Gastroesophageal sphincter (tissue), 4 donors: ENCODE results near the gene ARAP3. TPM values are rescaled to one million over a fixed set of nuclear protein-coding genes. Genes with fewer than 3 reads are reported as not detected.
A peak's percentile ranks its signal among the peaks of the same experiment; 100 is the strongest.

Experiments used
- ATAC-seq: fragments of 150-250 bp; one replicate; pipeline ENCODE4 v1.9.1; 2016; ENCODE audit warnings: mild to moderate bottlenecking, moderate library complexity
- H3K27ac ChIP-seq, 4 donors: fragments of 200-600 bp; sonication (generic) in 3 of 4; 1 replicate in 3 of 4; 2 replicates in 1 of 4; pipeline ENCODE4 v1.5.1; 2016 to 2019
- H3K27me3 ChIP-seq: fragments of 200-600 bp; sonication (generic); one replicate; pipeline ENCODE4 v1.5.1; 2019
- H3K36me3 ChIP-seq, 2 donors: fragments of 200-600 bp; sonication (generic); one replicate each; pipeline ENCODE4 v1.5.1; 2019; ENCODE audit warnings: control low read depth in 1 of 2
- H3K4me1 ChIP-seq, 3 donors: fragments of 200-600 bp; sonication (generic); 1 replicate in 2 of 3; 2 replicates in 1 of 3; pipeline ENCODE4 v1.5.1; 2016 to 2019; ENCODE audit warnings: control low read depth in 2 of 3
- H3K4me3 ChIP-seq, 2 donors: fragments of 200-600 bp; sonication (generic); one replicate each; pipeline ENCODE4 v1.5.1; 2019; ENCODE audit warnings: mild to moderate bottlenecking in 1 of 2, moderate library complexity in 1 of 2
- H3K9me3 ChIP-seq, 3 donors: fragments of 200-600 bp; sonication (generic); one replicate each; pipeline ENCODE4 v1.5.1; 2017 to 2019; ENCODE audit warnings: control low read depth in 2 of 3
- CTCF ChIP-seq, 4 experiments: fragments of 200-600 bp in 2 of 4; fragments of 450-650 bp in 2 of 4; sonication (generic) in 1 of 4; IDR thresholded peaks; one replicate each; pipeline ENCODE4 v1.5.1; 2017 to 2019; ENCODE audit warnings: antibody characterized with exemption in 4 of 4, mild to moderate bottlenecking in 2 of 4, moderate library complexity in 2 of 4
- EP300 ChIP-seq: sonication (generic); formaldehyde crosslinking; IDR thresholded peaks from one replicate; pipeline ENCODE4 v1.6.1; 2017; ENCODE audit warnings: antibody characterized with exemption, mild to moderate bottlenecking
- POLR2A ChIP-seq, 2 donors: fragments of 450-650 bp; IDR thresholded peaks; one replicate each; pipeline ENCODE4 v1.6.1; 2017; ENCODE audit warnings: antibody characterized with exemption in 2 of 2, mild to moderate bottlenecking in 2 of 2, moderate library complexity in 1 of 2
- POLR2AphosphoS5 ChIP-seq: sonication (generic); formaldehyde crosslinking; IDR thresholded peaks from one replicate; pipeline ENCODE4 v1.6.1; 2017; ENCODE audit warnings: antibody characterized with exemption
- WGBS, 2 donors: methylation state at CpG; one replicate each; pipeline ENCODE4 v1.1.5; 2018; ENCODE audit warnings: low coverage in 1 of 2; 5-methylcytosine and 5-hydroxymethylcytosine counted together
- total RNA-seq, 4 donors: library from RNA; depleted of rRNA; stranded (reverse); fragments of >200 nt; gene quantifications; one replicate each; pipeline ENCODE4 v1.1.0, GENCODE V29; 2016

Gene ARAP3
- total RNA-seq, 4 donors from 2014 or later: 5.3 to 7.2 (median 6.2) TPM

GRCh38 chr5:141651728-141652105 lies 30.3 kb downstream of the ARAP3 start:
- 38 to 39% methylated on average over 2 to 5 of the region's 9 CpGs for WGBS, 2 donors
- no peaks in the 10 kb centered on the region for H3K9me3 ChIP-seq
- peak overlapping the region in 3 of 4 donors; percentile 63 to 71 (median 69) for H3K27ac ChIP-seq
- TF ChIP-seq POLR2AphosphoS5 (no peak), CTCF (IDR thresholded peaks at IDR 0.05) (no peak), POLR2A (IDR thresholded peaks at IDR 0.05) (no peak), EP300 (no peak)
- no peaks in the 10 kb centered on the region for H3K27me3 ChIP-seq
- ATAC-seq: peak; percentile 5
- H3K4me3 ChIP-seq: peak overlapping the region; percentile 57 to 76
- H3K36me3 ChIP-seq: peaks cover 0 to 40% of the 10 kb centered on the region in 2 donors
- peaks cover 0 to 23% (median 10%) of the 10 kb centered on the region in 3 donors for H3K4me1 ChIP-seq

GRCh38 chr5:141650851-141651727 lies 30.9 kb downstream of the ARAP3 start, which contains the start of gene FCHSD1:
Gene FCHSD1 (minus strand): TSS chr5:141651418. CDS start chr5:141651368, 50 bp downstream.
- WGBS, 2 donors: 0 to 8% methylated on average over 5 to 21 of the region's 50 CpGs
- H3K4me3 ChIP-seq: peak within 1 kb of the TSS; percentile 57 to 76
- H3K4me1 ChIP-seq: peaks cover 0 to 23% (median 10%) of the 10 kb centered on the region in 3 donors
- peak; percentile 96 for ATAC-seq
- H3K27me3 ChIP-seq: no peaks in the 10 kb centered on the region
- TF ChIP-seq POLR2A (IDR thresholded peaks at IDR 0.05): peak in 1 of 2 donors; percentile 31
- no peak for TF ChIP-seq EP300
- TF ChIP-seq POLR2AphosphoS5: peak; percentile 3
- TF ChIP-seq CTCF (IDR thresholded peaks at IDR 0.05): peak in 1 of 4 experiments; percentile 34
- peaks cover 0 to 41% of the 10 kb centered on the region in 2 donors for H3K36me3 ChIP-seq
- peak within 1 kb of the TSS in 3 of 4 donors; percentile 63 to 71 (median 69) for H3K27ac ChIP-seq
- H3K9me3 ChIP-seq: no peaks in the 10 kb centered on the region

DNA sequence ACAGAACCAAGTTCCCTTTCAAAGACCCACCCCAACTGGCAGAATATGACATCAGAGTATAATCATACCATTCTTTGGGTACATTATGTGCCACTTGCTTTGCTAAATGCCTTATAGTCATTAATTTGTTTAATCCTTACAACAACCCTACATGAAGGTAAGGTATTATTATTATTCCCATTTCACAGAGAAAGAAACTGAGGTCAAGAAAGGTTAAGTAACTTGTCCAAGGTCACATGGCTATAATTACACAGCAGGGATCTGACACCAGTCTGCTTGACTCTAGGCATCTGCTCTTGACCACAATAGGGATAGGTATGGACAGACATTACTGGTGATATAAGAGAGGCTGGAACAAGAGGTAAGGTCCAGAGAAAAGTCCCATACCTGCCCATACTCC lies 32.1 kb downstream of the ARAP3 start:
- H3K9me3 ChIP-seq: no peaks in the 10 kb centered on the region
- no peak overlapping the region for H3K4me3 ChIP-seq
- TF ChIP-seq CTCF (IDR thresholded peaks at IDR 0.05) (no peak), POLR2AphosphoS5 (no peak), POLR2A (IDR thresholded peaks at IDR 0.05) (no peak), EP300 (no peak)
- peaks cover 0 to 23% (median 10%) of the 10 kb centered on the region in 3 donors for H3K4me1 ChIP-seq
- ATAC-seq: no peak
- H3K36me3 ChIP-seq: peaks cover 0 to 41% of the 10 kb centered on the region in 2 donors
- H3K27me3 ChIP-seq: no peaks in the 10 kb centered on the region
- H3K27ac ChIP-seq: no peak overlapping the region

- no peak for ATAC-seq
- WGBS, 2 donors: 82 to 100% methylated on average over 1 to 6 of the region's 17 CpGs
- no peak overlapping the region for H3K4me3 ChIP-seq
- H3K9me3 ChIP-seq: no peaks in the 10 kb centered on the region
- peaks cover 0 to 48% of the 10 kb centered on the region in 2 donors for H3K36me3 ChIP-seq
- TF ChIP-seq EP300: no peak
- TF ChIP-seq CTCF (IDR thresholded peaks at IDR 0.05): no peak
- no peak for TF ChIP-seq POLR2AphosphoS5
- TF ChIP-seq POLR2A (IDR thresholded peaks at IDR 0.05): no peak
- no peak overlapping the region for H3K27ac ChIP-seq
- peaks cover 0 to 23% (median 10%) of the 10 kb centered on the region in 3 donors for H3K4me1 ChIP-seq
- H3K27me3 ChIP-seq: no peaks in the 10 kb centered on the region
These were observed 32.9 kb downstream of the ARAP3 start for GRCh38 chr5:141649056-141649688.
